ENCODE data around the gene ATL1. TPM values are rescaled to one million over a fixed set of nuclear protein-coding genes. Genes with fewer than 3 reads are reported as not detected.
A peak's percentile ranks its signal among the peaks of the same experiment; 100 is the strongest.

The ATL1 gene
- total and polyA plus RNA-seq, 2 experiments from 2014 or later = 4.3 to 6.0 TPM

GRCh38 chr14:50594577-50595316, 34.8 kb downstream of the ATL1 start:
- H3K4me2 ChIP-seq = no peak overlapping the region
- H3K9me2 ChIP-seq (replicated peaks; ENCODE audit: insufficient read depth) = no peaks in the 10 kb centered on the region
- no peaks in the 10 kb centered on the region for H3K36me3 ChIP-seq (replicated peaks; ENCODE audit: insufficient read depth, low read depth)
- no peak overlapping the region for H2AFZ ChIP-seq
- 79% methylated on average over 8 of the region's 8 CpGs for WGBS (ENCODE audit: low lambda C conversion rate, missing lambda C conversion rate)
- H3K9me3 ChIP-seq (ENCODE audit: low read depth) = no peaks in the 10 kb centered on the region
- H3K27me3 ChIP-seq = no peaks in the 10 kb centered on the region
- H3K79me2 ChIP-seq = no peaks in the 10 kb centered on the region
- no peak for DNase-seq (ENCODE audit: low spot score)
- no peaks in the 10 kb centered on the region for H4K20me1 ChIP-seq (ENCODE audit: insufficient read depth, poor library complexity, severe bottlenecking)
- H3K4me1 ChIP-seq (ENCODE audit: insufficient read depth) = no peaks in the 10 kb centered on the region
- TF ChIP-seq EZH2phosphoT487 (IDR thresholded peaks at IDR 0.05; ENCODE audit: low read depth, severe bottlenecking, unreplicated experiment) (no peak), EZH2 (IDR thresholded peaks at IDR 0.05; ENCODE audit: borderline replicate concordance) (no peak), CTCF (IDR thresholded peaks at IDR 0.05; ENCODE audit: poor library complexity) (no peak)
- no peak overlapping the region for H3K27ac ChIP-seq
- no peak overlapping the region for H3K4me3 ChIP-seq

- H2AFZ ChIP-seq = no peak overlapping the region
- peaks cover 4% of the 10 kb centered on the region for H3K4me1 ChIP-seq (ENCODE audit: insufficient read depth)
- H3K9me2 ChIP-seq (replicated peaks; ENCODE audit: insufficient read depth) = no peaks in the 10 kb centered on the region
- no peaks in the 10 kb centered on the region for H4K20me1 ChIP-seq (ENCODE audit: insufficient read depth, poor library complexity, severe bottlenecking)
- no peaks in the 10 kb centered on the region for H3K36me3 ChIP-seq (replicated peaks; ENCODE audit: insufficient read depth, low read depth)
- H3K4me2 ChIP-seq = no peak overlapping the region
- no peaks in the 10 kb centered on the region for H3K27me3 ChIP-seq
- no peak overlapping the region for H3K4me3 ChIP-seq
- H3K79me2 ChIP-seq = no peaks in the 10 kb centered on the region
- DNase-seq (ENCODE audit: low spot score) = no peak
- H3K9me3 ChIP-seq (ENCODE audit: low read depth) = no peaks in the 10 kb centered on the region
- no peak for TF ChIP-seq EZH2 (IDR thresholded peaks at IDR 0.05; ENCODE audit: borderline replicate concordance)
- TF ChIP-seq CTCF (IDR thresholded peaks at IDR 0.05; ENCODE audit: poor library complexity) = no peak
- TF ChIP-seq EZH2phosphoT487 (IDR thresholded peaks at IDR 0.05; ENCODE audit: low read depth, severe bottlenecking, unreplicated experiment) = no peak
- H3K27ac ChIP-seq = no peak overlapping the region
Observed at GRCh38 chr14:50598765-50599164, 38.8 kb downstream of the ATL1 start.

GRCh38 chr14:50599700-50600444, 39.9 kb downstream of the ATL1 start:
- Histone ChIP-seq H3K27ac (no peak overlapping the region), H3K4me1 (ENCODE audit: insufficient read depth) (peaks cover 4% of the 10 kb centered on the region)
- peak; percentile 31 for DNase-seq (ENCODE audit: low spot score)

More at GRCh38 chr14:50599700-50600444, 39.9 kb downstream of the ATL1 start:
- H3K9me2 ChIP-seq (replicated peaks; ENCODE audit: insufficient read depth) = no peaks in the 10 kb centered on the region
- H3K79me2 ChIP-seq = no peaks in the 10 kb centered on the region
- H3K27me3 ChIP-seq = no peaks in the 10 kb centered on the region
- WGBS (ENCODE audit: low lambda C conversion rate, missing lambda C conversion rate) = 27% methylated on average over 4 of the region's 4 CpGs
- peak overlapping the region; percentile 36 for H3K4me2 ChIP-seq
- H3K4me3 ChIP-seq = no peak overlapping the region
- H4K20me1 ChIP-seq (ENCODE audit: insufficient read depth, poor library complexity, severe bottlenecking) = no peaks in the 10 kb centered on the region
- H3K9me3 ChIP-seq (ENCODE audit: low read depth) = no peaks in the 10 kb centered on the region
- TF ChIP-seq EZH2 (IDR thresholded peaks at IDR 0.05; ENCODE audit: borderline replicate concordance) (no peak), EZH2phosphoT487 (IDR thresholded peaks at IDR 0.05; ENCODE audit: low read depth, severe bottlenecking, unreplicated experiment) (no peak), CTCF (IDR thresholded peaks at IDR 0.05; ENCODE audit: poor library complexity) (peak; percentile 67)
- no peak overlapping the region for H2AFZ ChIP-seq
- no peaks in the 10 kb centered on the region for H3K36me3 ChIP-seq (replicated peaks; ENCODE audit: insufficient read depth, low read depth)
